ENCODE data around the gene MOSMO. TPM values are rescaled to one million over a fixed set of nuclear protein-coding genes. Genes with fewer than 3 reads are reported as not detected.

MOSMO gene
- polyA plus RNA-seq, 1 of the 3 experiments (the other 2 are of a cell fraction), result 8.0 TPM

- no peaks in the 10 kb centered on the region for H3K9me3 ChIP-seq
- H3K27ac ChIP-seq (ENCODE audit: low read depth in 2 of 2, low read length in 1 of 2), result no peak overlapping the region
- H3K4me1 ChIP-seq (ENCODE audit: control insufficient read depth in 1 of 2, insufficient read depth in 2 of 2, low read depth in 1 of 2, low read length in 1 of 2), result no peaks in the 10 kb centered on the region
- no peak for DNase-seq
- no peak overlapping the region for H3K4me3 ChIP-seq (ENCODE audit: low read depth in 2 of 2, low read length in 1 of 2)
- 29% methylated on average over 3 of the region's 3 CpGs for WGBS (ENCODE audit: low lambda C conversion rate)
- no peak for TF ChIP-seq TEAD4 (IDR thresholded peaks at IDR 0.05; ENCODE audit: borderline replicate concordance, insufficient read depth)
- no peak for TF ChIP-seq EP300 (IDR thresholded peaks at IDR 0.05; ENCODE audit: borderline replicate concordance in 1 of 2, low read depth in 1 of 2, low read length in 1 of 2)
- no peak for TF ChIP-seq SIN3A (IDR thresholded peaks at IDR 0.05; ENCODE audit: borderline replicate concordance, low read depth, low read length)
- TF ChIP-seq MXI1 (IDR thresholded peaks at IDR 0.05; ENCODE audit: low read depth, low read length), result no peak
- no peak for TF ChIP-seq GABPA (IDR thresholded peaks at IDR 0.05; ENCODE audit: low read depth)
- H3K36me3 ChIP-seq (replicated peaks in 1 of 2; ENCODE audit: control insufficient read depth in 1 of 2, insufficient read depth in 2 of 2, low read length in 1 of 2), result no peaks in the 10 kb centered on the region
- no peaks in the 10 kb centered on the region; the same call in 1 of the 2 replicates for H3K27me3 ChIP-seq (ENCODE audit: insufficient read depth)
- H3K9me2 ChIP-seq, result no peaks in the 10 kb centered on the region
- no peak overlapping the region for H3K9ac ChIP-seq
- no peaks in the 10 kb centered on the region for H4K20me1 ChIP-seq (ENCODE audit: insufficient read depth)
- ChIA-PET POLR2A (no interaction called here), CTCF (no interaction called here)
- H3K79me2 ChIP-seq (ENCODE audit: insufficient read depth), result no peaks in the 10 kb centered on the region
- no peak overlapping the region for H2AFZ ChIP-seq (ENCODE audit: low read depth)
- H3K4me2 ChIP-seq, result no peak overlapping the region
- H3F3A ChIP-seq (replicated peaks; ENCODE audit: insufficient read depth), result no peaks in the 10 kb centered on the region
Observed at GRCh38 chr16:22123146-22123545, 115.2 kb downstream of the MOSMO start.

GRCh38 chr16:22123759-22124490 is 116.0 kb downstream of the MOSMO start:
- Histone ChIP-seq H3K4me3 (ENCODE audit: low read depth in 2 of 2, low read length in 1 of 2) (no peak overlapping the region), H3K79me2 (ENCODE audit: insufficient read depth) (no peaks in the 10 kb centered on the region), H3K4me1 (ENCODE audit: control insufficient read depth in 1 of 2, insufficient read depth in 2 of 2, low read depth in 1 of 2, low read length in 1 of 2) (no peaks in the 10 kb centered on the region), H3K9me3 (no peaks in the 10 kb centered on the region), H3K27me3 (ENCODE audit: insufficient read depth) (no peaks in the 10 kb centered on the region; the same call in 1 of the 2 replicates), H3K9me2 (no peaks in the 10 kb centered on the region), H3K9ac (no peak overlapping the region), H3K36me3 (replicated peaks in 1 of 2; ENCODE audit: control insufficient read depth in 1 of 2, insufficient read depth in 2 of 2, low read length in 1 of 2) (no peaks in the 10 kb centered on the region), H2AFZ (ENCODE audit: low read depth) (no peak overlapping the region), H3K4me2 (no peak overlapping the region), H3F3A (replicated peaks; ENCODE audit: insufficient read depth) (no peaks in the 10 kb centered on the region), H3K27ac (ENCODE audit: low read depth in 2 of 2, low read length in 1 of 2) (no peak overlapping the region), H4K20me1 (ENCODE audit: insufficient read depth) (no peaks in the 10 kb centered on the region)
- TF ChIP-seq SMC3 (IDR thresholded peaks at IDR 0.05; ENCODE audit: low read depth, low read length) (no peak), YY1 (IDR thresholded peaks at IDR 0.05; ENCODE audit: low read depth) (no peak), USF1 (IDR thresholded peaks at IDR 0.05; ENCODE audit: borderline replicate concordance, low read depth) (no peak), EP300 (IDR thresholded peaks at IDR 0.05; ENCODE audit: borderline replicate concordance in 1 of 2, low read depth in 1 of 2, low read length in 1 of 2) (no peak), CHD2 (IDR thresholded peaks at IDR 0.05; ENCODE audit: low read length, partially characterized antibody) (no peak)
- 82% methylated on average over 7 of the region's 7 CpGs for WGBS (ENCODE audit: low lambda C conversion rate)
- DNase-seq, result no peak
- ChIA-PET CTCF (no interaction called here), POLR2A (no interaction called here)

GRCh38 chr16:22124583-22125284 is 116.8 kb downstream of the MOSMO start:
- Histone ChIP-seq H3K9me2 (no peaks in the 10 kb centered on the region), H3K4me1 (ENCODE audit: control insufficient read depth in 1 of 2, insufficient read depth in 2 of 2, low read depth in 1 of 2, low read length in 1 of 2) (no peaks in the 10 kb centered on the region), H3K36me3 (replicated peaks in 1 of 2; ENCODE audit: control insufficient read depth in 1 of 2, insufficient read depth in 2 of 2, low read length in 1 of 2) (no peaks in the 10 kb centered on the region), H3K4me3 (ENCODE audit: low read depth in 2 of 2, low read length in 1 of 2) (no peak overlapping the region), H3K9me3 (no peaks in the 10 kb centered on the region), H4K20me1 (ENCODE audit: insufficient read depth) (no peaks in the 10 kb centered on the region), H3K79me2 (ENCODE audit: insufficient read depth) (no peaks in the 10 kb centered on the region), H3K27me3 (ENCODE audit: insufficient read depth) (no peaks in the 10 kb centered on the region; the same call in 1 of the 2 replicates), H3K9ac (no peak overlapping the region), H3F3A (replicated peaks; ENCODE audit: insufficient read depth) (no peaks in the 10 kb centered on the region), H2AFZ (ENCODE audit: low read depth) (no peak overlapping the region), H3K4me2 (no peak overlapping the region), H3K27ac (ENCODE audit: low read depth in 2 of 2, low read length in 1 of 2) (no peak overlapping the region)
- no peak for TF ChIP-seq MXI1 (IDR thresholded peaks at IDR 0.05; ENCODE audit: low read depth, low read length)
- no peak for TF ChIP-seq RAD21 (IDR thresholded peaks at IDR 0.05; ENCODE audit: low read length)
- TF ChIP-seq GABPA (IDR thresholded peaks at IDR 0.05; ENCODE audit: low read depth), result no peak
- TF ChIP-seq PBX3 (IDR thresholded peaks at IDR 0.05), result no peak
- TF ChIP-seq TEAD4 (IDR thresholded peaks at IDR 0.05; ENCODE audit: borderline replicate concordance, insufficient read depth), result no peak
- no peak for TF ChIP-seq TCF12 (IDR thresholded peaks at IDR 0.05)
- TF ChIP-seq FOSL2 (IDR thresholded peaks at IDR 0.05; ENCODE audit: borderline replicate concordance, low read depth), result no peak
- no peak for TF ChIP-seq USF1 (IDR thresholded peaks at IDR 0.05; ENCODE audit: borderline replicate concordance, low read depth)
- no peak for TF ChIP-seq SIN3A (IDR thresholded peaks at IDR 0.05; ENCODE audit: borderline replicate concordance, low read depth, low read length)
- TF ChIP-seq FOXM1 (IDR thresholded peaks at IDR 0.05; ENCODE audit: low read depth), result no peak
- TF ChIP-seq MEF2A (IDR thresholded peaks at IDR 0.05; ENCODE audit: borderline replicate concordance, low read depth), result no peak
- POLR2A ChIA-PET, result no interaction called here
- 65% methylated on average over 6 of the region's 6 CpGs for WGBS (ENCODE audit: low lambda C conversion rate)
- no peak for DNase-seq
- CTCF ChIA-PET, result no interaction called here
